ENCODE results near the gene FOXO3.

GRCh38 chr6:108568551-108569305, 8.0 kb downstream of the FOXO3 start:
- no peak for TF ChIP-seq CTCF (IDR thresholded peaks at IDR 0.05)
- no peak for TF ChIP-seq POLR2A (IDR thresholded peaks at IDR 0.05)

Measured in right lobe of liver (tissue), 4 donors.